Measurements from ENCODE around the gene AGBL1. TPM values are rescaled to one million over a fixed set of nuclear protein-coding genes. Genes with fewer than 3 reads are reported as not detected.

Gene AGBL1
- total and polyA plus RNA-seq, 2 experiments from 2014 or later: 0.03 TPM; not detected in 1

DNA sequence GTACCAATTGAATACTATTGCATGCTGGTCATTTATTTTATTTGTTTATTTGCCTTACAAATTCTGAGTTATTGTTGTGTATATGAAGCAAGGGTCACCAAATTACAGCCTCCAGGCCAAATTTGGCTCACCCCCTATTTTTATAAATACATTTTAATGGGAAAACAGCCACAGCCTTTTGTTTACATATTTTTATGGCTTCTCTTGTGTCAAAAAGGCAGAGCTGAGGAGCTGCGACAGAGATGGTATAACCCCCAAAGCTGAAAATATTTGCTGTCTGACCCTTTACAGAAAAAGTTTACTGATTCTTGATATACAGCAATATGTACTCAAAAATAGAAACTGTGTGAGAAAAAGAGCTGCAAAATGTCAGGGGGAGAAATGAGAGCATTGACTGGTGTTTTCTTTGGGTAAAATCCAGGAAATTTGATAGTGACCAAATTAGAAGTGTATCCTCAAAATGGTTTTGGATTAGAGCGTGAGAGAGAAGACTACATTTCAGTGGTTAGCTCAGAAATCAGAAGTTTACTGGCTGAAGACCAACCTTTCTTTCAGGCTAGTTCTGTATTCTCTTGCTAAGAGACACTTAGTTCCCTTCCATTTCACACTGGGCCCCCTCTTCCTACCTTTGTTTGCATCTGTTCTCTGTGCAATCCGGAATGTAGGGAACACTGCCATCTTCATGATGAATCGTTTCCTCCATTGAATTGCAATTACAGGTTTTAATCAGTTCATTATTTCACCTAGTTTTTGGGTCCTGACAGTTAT, 757.8 kb downstream of the AGBL1 start:
- no peaks in the 10 kb centered on the region for H3K27me3 Mint-ChIP-seq (ENCODE audit: insufficient read depth, low read depth, poor library complexity)
- peaks cover 5% of the 10 kb centered on the region; the same call in 1 of the 2 replicates for H3K4me1 ChIP-seq (ENCODE audit: insufficient read depth)
- DNase-seq (ENCODE audit: low spot score): peak; percentile 2
- no peaks in the 10 kb centered on the region for H4K20me1 ChIP-seq (replicated peaks; ENCODE audit: insufficient read depth)
- H3K4me3 Mint-ChIP-seq: no peak overlapping the region
- H3K4me1 Mint-ChIP-seq: no peaks in the 10 kb centered on the region
- 0 out of 2 replicates have a peak, but pooled peaks cover 4% of the 10 kb centered on the region for H3K9me2 ChIP-seq (ENCODE audit: insufficient read depth)
- no peaks in the 10 kb centered on the region for H3K27me3 ChIP-seq (ENCODE audit: insufficient read depth)
- peak overlapping the region; percentile 9; the same call in 1 of the 2 replicates for H2AFZ ChIP-seq
- no peaks in the 10 kb centered on the region for H3F3A ChIP-seq (replicated peaks; ENCODE audit: low read depth)
- no peaks in the 10 kb centered on the region for H3K36me3 ChIP-seq (ENCODE audit: insufficient read depth)
- H3K27ac Mint-ChIP-seq: no peak overlapping the region
- no peak overlapping the region for H3K27ac ChIP-seq (ENCODE audit: low read depth)
- no peak overlapping the region for H3K4me3 ChIP-seq
- no peak for ATAC-seq
- H3K36me3 Mint-ChIP-seq (ENCODE audit: low read depth): no peaks in the 10 kb centered on the region
- H3K9me3 Mint-ChIP-seq: 0 out of 3 replicates have a peak, but pooled peaks cover 2% of the 10 kb centered on the region
- TF ChIP-seq JUNB (IDR thresholded peaks at IDR 0.05; ENCODE audit: unreplicated experiment) (no peak), ZNF114 (CRISPR knock-in tag; IDR thresholded peaks at IDR 0.05) (no peak), ZNF331 (CRISPR knock-in tag; IDR thresholded peaks at IDR 0.05; ENCODE audit: low read depth) (no peak), EZH2 (IDR thresholded peaks at IDR 0.05; ENCODE audit: low read depth, unreplicated experiment) (no peak), CREB1 (CRISPR knock-in tag; IDR thresholded peaks at IDR 0.05; ENCODE audit: low read depth) (no peak), POLR2AphosphoS5 (IDR thresholded peaks at IDR 0.05; ENCODE audit: low read depth) (no peak), STAT1 (IDR thresholded peaks at IDR 0.05; ENCODE audit: unreplicated experiment) (no peak), NANOG (IDR thresholded peaks at IDR 0.05; ENCODE audit: borderline replicate concordance) (no peak), EZH2phosphoT487 (IDR thresholded peaks at IDR 0.05; ENCODE audit: unreplicated experiment) (no peak)
- TF ChIP-seq, protein P1, sequence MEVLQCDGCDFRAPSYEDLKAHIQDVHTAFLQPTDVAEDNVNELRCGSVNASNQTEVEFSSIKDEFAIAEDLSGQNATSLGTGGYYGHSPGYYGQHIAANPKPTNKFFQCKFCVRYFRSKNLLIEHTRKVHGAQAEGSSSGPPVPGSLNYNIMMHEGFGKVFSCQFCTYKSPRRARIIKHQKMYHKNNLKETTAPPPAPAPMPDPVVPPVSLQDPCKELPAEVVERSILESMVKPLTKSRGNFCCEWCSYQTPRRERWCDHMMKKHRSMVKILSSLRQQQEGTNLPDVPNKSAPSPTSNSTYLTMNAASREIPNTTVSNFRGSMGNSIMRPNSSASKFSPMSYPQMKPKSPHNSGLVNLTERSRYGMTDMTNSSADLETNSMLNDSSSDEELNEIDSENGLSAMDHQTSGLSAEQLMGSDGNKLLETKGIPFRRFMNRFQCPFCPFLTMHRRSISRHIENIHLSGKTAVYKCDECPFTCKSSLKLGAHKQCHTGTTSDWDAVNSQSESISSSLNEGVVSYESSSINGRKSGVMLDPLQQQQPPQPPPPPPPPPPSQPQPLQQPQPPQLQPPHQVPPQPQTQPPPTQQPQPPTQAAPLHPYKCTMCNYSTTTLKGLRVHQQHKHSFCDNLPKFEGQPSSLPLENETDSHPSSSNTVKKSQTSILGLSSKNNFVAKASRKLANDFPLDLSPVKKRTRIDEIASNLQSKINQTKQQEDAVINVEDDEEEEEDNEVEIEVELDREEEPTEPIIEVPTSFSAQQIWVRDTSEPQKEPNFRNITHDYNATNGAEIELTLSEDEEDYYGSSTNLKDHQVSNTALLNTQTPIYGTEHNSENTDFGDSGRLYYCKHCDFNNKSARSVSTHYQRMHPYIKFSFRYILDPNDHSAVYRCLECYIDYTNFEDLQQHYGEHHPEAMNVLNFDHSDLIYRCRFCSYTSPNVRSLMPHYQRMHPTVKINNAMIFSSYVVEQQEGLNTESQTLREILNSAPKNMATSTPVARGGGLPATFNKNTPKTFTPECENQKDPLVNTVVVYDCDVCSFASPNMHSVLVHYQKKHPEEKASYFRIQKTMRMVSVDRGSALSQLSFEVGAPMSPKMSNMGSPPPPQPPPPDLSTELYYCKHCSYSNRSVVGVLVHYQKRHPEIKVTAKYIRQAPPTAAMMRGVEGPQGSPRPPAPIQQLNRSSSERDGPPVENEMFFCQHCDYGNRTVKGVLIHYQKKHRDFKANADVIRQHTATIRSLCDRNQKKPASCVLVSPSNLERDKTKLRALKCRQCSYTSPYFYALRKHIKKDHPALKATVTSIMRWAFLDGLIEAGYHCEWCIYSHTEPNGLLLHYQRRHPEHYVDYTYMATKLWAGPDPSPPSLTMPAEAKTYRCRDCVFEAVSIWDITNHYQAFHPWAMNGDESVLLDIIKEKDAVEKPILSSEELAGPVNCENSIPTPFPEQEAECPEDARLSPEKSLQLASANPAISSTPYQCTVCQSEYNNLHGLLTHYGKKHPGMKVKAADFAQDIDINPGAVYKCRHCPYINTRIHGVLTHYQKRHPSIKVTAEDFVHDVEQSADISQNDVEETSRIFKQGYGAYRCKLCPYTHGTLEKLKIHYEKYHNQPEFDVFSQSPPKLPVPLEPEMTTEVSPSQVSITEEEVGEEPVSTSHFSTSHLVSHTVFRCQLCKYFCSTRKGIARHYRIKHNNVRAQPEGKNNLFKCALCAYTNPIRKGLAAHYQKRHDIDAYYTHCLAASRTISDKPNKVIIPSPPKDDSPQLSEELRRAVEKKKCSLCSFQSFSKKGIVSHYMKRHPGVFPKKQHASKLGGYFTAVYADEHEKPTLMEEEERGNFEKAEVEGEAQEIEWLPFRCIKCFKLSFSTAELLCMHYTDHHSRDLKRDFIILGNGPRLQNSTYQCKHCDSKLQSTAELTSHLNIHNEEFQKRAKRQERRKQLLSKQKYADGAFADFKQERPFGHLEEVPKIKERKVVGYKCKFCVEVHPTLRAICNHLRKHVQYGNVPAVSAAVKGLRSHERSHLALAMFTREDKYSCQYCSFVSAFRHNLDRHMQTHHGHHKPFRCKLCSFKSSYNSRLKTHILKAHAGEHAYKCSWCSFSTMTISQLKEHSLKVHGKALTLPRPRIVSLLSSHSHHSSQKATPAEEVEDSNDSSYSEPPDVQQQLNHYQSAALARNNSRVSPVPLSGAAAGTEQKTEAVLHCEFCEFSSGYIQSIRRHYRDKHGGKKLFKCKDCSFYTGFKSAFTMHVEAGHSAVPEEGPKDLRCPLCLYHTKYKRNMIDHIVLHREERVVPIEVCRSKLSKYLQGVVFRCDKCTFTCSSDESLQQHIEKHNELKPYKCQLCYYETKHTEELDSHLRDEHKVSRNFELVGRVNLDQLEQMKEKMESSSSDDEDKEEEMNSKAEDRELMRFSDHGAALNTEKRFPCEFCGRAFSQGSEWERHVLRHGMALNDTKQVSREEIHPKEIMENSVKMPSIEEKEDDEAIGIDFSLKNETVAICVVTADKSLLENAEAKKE (CRISPR knock-in tag; IDR thresholded peaks at IDR 0.05): no peak
- TF ChIP-seq, protein P2, sequence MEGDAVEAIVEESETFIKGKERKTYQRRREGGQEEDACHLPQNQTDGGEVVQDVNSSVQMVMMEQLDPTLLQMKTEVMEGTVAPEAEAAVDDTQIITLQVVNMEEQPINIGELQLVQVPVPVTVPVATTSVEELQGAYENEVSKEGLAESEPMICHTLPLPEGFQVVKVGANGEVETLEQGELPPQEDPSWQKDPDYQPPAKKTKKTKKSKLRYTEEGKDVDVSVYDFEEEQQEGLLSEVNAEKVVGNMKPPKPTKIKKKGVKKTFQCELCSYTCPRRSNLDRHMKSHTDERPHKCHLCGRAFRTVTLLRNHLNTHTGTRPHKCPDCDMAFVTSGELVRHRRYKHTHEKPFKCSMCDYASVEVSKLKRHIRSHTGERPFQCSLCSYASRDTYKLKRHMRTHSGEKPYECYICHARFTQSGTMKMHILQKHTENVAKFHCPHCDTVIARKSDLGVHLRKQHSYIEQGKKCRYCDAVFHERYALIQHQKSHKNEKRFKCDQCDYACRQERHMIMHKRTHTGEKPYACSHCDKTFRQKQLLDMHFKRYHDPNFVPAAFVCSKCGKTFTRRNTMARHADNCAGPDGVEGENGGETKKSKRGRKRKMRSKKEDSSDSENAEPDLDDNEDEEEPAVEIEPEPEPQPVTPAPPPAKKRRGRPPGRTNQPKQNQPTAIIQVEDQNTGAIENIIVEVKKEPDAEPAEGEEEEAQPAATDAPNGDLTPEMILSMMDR (conservative IDR thresholded peaks at IDR 0.05; ENCODE audit: low read depth in 2 of 2): no peak
- TF ChIP-seq, protein P3, sequence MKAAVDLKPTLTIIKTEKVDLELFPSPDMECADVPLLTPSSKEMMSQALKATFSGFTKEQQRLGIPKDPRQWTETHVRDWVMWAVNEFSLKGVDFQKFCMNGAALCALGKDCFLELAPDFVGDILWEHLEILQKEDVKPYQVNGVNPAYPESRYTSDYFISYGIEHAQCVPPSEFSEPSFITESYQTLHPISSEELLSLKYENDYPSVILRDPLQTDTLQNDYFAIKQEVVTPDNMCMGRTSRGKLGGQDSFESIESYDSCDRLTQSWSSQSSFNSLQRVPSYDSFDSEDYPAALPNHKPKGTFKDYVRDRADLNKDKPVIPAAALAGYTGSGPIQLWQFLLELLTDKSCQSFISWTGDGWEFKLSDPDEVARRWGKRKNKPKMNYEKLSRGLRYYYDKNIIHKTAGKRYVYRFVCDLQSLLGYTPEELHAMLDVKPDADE (IDR thresholded peaks at IDR 0.05): no peak
- TF ChIP-seq, protein P4, sequence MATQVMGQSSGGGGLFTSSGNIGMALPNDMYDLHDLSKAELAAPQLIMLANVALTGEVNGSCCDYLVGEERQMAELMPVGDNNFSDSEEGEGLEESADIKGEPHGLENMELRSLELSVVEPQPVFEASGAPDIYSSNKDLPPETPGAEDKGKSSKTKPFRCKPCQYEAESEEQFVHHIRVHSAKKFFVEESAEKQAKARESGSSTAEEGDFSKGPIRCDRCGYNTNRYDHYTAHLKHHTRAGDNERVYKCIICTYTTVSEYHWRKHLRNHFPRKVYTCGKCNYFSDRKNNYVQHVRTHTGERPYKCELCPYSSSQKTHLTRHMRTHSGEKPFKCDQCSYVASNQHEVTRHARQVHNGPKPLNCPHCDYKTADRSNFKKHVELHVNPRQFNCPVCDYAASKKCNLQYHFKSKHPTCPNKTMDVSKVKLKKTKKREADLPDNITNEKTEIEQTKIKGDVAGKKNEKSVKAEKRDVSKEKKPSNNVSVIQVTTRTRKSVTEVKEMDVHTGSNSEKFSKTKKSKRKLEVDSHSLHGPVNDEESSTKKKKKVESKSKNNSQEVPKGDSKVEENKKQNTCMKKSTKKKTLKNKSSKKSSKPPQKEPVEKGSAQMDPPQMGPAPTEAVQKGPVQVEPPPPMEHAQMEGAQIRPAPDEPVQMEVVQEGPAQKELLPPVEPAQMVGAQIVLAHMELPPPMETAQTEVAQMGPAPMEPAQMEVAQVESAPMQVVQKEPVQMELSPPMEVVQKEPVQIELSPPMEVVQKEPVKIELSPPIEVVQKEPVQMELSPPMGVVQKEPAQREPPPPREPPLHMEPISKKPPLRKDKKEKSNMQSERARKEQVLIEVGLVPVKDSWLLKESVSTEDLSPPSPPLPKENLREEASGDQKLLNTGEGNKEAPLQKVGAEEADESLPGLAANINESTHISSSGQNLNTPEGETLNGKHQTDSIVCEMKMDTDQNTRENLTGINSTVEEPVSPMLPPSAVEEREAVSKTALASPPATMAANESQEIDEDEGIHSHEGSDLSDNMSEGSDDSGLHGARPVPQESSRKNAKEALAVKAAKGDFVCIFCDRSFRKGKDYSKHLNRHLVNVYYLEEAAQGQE (IDR thresholded peaks at IDR 0.05; ENCODE audit: unreplicated experiment): no peak
- no peaks in the 10 kb centered on the region for H3K79me2 ChIP-seq (replicated peaks; ENCODE audit: insufficient read depth)
- H3K4me2 ChIP-seq: no peak overlapping the region

All from GM23338 (cell line).